Fibroblast of the aortic adventitia (primary cell): ENCODE data around the gene NME9. TPM values are rescaled to one million over a fixed set of nuclear protein-coding genes. Genes with fewer than 3 reads are reported as not detected.

Experiments
- DNase-seq: peaks from one replicate; pipeline ENCODE4 v3.0.0-alpha.2; 2010; ENCODE audit warnings: low read depth
- H3K4me3 ChIP-seq: 2 replicates; pipeline ENCODE4 v1.5.1; 2011; ENCODE audit warnings: low read depth, mild to moderate bottlenecking, control low read depth, low read length, moderate library complexity
- total RNA-seq: library from RNA; depleted of rRNA; stranded (reverse); fragments of >200 nt; gene quantifications from 2 replicates; pipeline ENCODE4 v1.2.3, GENCODE V29; 2012; ENCODE audit warnings: low replicate concordance
- TF ChIP-seq, protein P1 (sequence below): IDR thresholded peaks from 2 replicates; pipeline ENCODE4 v1.5.1; 2011; ENCODE audit warnings: mild to moderate bottlenecking, low read length, control low read depth, inconsistent platforms; ENCODE audit not compliant: insufficient read depth

NME9 gene
- total RNA-seq, 1 donor = 0.18 TPM

DNA sequence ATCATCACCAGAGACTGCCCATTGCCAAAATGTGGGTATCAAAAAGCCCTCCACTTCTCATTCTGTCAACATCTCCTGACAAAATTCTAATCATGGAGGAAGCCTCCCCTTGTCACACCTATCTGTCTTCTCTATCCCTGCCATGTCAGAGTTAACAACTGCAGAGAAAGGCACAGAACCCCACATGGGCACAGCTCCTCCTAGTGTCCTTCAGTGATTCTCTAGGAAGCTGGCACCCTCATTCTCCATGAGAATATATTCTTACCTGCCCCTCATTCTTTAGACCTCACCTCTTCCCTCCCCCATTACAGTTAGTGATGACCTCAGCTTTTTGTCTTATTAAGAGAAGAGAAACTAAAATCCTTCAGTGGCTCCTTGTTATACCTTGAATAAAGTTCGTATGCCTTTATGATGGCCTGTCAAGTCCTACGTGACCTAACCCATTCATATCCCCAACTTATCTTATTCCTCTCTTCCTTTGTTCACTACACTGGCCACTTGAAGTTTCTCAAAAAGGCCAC is 44.6 kb downstream of the NME9 start:
- DNase-seq = no peak
- no peak overlapping the region for H3K4me3 ChIP-seq
- TF ChIP-seq, protein P1, sequence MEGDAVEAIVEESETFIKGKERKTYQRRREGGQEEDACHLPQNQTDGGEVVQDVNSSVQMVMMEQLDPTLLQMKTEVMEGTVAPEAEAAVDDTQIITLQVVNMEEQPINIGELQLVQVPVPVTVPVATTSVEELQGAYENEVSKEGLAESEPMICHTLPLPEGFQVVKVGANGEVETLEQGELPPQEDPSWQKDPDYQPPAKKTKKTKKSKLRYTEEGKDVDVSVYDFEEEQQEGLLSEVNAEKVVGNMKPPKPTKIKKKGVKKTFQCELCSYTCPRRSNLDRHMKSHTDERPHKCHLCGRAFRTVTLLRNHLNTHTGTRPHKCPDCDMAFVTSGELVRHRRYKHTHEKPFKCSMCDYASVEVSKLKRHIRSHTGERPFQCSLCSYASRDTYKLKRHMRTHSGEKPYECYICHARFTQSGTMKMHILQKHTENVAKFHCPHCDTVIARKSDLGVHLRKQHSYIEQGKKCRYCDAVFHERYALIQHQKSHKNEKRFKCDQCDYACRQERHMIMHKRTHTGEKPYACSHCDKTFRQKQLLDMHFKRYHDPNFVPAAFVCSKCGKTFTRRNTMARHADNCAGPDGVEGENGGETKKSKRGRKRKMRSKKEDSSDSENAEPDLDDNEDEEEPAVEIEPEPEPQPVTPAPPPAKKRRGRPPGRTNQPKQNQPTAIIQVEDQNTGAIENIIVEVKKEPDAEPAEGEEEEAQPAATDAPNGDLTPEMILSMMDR = no peak

DNA sequence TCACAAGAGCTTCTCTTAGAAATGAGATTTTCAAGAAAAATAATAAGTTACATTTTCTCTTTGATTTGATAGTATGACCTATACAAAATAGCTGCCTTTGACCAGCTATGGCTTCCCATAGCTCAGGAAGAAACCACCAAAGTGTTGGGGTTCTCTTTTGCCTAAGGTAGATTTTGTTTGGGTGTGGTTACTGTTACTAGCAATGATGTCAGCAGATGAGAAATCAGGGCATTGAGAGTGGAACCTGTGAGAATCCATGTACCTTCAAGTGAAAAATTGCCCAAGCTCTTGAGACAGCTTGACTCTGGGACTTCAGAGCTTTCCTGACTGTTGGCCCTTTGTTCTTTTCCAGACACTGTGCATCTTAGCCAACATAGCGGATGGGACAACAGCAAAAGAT is 45.6 kb downstream of the NME9 start:
- DNase-seq = no peak
- no peak overlapping the region for H3K4me3 ChIP-seq
- TF ChIP-seq, protein P1 = no peak

DNA sequence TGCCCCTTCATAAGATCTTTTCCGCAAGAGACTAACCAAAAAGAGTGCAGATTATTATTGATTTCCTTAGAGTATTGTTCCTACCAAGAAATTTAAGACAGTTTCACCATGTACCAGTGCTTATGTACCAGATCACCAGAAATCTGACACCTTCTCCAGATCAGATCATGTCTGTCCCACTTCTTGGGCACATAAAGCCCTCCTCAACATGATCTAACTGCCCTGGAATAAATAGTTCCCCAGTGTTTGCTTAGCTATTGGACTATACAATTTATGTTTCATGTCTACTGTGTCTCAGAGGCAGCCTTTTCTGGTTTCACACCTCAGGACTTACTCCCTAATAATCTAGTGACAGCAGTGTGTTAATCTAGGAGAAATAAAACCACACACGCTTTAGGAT is 46.8 kb downstream of the NME9 start:
- no peak overlapping the region for H3K4me3 ChIP-seq
- TF ChIP-seq, protein P1 = no peak
- DNase-seq = no peak

DNA sequence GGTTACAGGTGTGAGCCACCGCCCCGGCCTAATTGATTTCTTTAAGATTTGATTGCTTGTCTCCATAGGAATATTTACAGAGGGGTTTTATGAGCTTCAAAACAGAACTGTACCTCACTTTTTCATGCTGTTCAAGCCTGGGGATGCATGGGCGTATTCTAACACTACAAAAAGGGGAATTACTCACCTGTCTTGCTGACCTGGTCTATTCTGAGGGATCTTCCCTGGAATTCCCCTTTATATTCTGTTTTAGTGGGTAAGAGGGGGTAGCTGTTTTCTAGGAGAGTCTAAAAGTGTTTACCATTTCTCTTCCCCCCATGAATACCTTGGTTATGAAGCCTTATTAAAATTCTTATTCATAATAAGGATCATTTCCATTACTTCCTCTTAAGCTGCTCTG is 48.1 kb downstream of the NME9 start:
- no peak for DNase-seq
- TF ChIP-seq, protein P1 = no peak
- H3K4me3 ChIP-seq = no peak overlapping the region

DNA sequence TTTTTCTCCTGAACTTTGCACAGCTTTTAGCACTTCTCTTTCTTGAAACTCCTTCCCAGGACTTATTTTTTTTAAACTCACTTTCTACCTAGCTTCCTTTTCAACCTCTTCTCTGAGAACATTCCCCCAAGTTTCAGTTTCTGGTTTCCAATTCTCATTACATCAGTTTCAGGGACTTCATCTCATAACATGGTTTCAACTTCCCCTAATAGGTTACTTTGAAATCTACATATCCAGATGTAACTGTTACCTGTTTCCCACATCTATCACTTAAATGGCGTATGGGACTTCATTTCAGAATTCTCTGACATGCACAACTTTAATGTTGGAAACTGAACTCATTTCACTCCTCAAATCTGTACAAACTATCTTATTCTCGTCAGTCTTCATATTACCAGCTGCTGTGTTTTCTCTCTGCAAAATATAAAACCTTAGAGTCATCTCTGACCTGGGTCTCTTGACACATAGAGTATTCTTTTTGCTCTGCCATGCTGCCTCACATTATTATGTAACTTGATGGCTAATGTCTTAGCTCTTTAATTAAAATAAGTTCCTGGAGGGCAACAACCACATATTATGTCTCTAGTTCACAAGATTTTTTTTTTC is 58.4 kb downstream of the NME9 start:
- TF ChIP-seq, protein P1 = no peak
- DNase-seq = no peak
- H3K4me3 ChIP-seq = no peak overlapping the region

DNA sequence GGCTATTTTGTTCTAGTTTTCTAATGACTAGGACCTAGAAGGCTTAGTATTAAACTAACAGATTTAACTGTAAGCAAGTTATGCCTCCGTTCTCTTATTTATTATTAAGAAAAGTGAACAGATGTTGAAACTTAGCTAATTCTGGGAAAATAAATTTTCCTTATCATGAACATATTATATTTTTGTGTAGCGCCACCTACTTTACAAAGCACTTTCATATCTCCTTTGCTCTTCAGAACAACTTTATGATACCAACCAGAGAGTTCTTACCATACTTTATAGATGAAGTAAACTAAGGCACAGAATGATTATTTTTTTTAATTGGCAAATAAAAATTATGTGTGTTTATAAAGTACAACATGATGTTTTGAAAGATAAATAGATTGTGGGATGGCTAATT is 59.4 kb downstream of the NME9 start:
- DNase-seq = no peak
- H3K4me3 ChIP-seq = no peak overlapping the region
- TF ChIP-seq, protein P1 = no peak

DNA sequence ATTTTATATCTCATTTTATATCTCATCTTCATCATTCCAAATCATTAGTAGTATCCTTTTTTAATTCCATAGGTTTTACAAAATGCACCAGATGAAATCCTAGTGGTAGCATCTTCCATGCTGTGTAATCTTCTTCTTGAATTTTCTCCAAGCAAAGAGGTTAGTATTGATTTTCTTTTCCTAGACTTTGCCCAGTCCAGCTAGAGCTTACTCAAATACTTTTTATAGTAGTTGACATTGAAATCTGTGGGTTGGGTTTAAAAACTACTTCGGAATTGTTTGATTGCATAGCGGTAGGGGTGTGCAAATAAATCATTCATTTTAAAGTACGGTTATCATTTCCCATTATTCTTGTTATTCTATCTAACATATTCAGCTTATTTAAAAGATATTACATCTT is 62.6 kb downstream of the NME9 start:
- no peak overlapping the region for H3K4me3 ChIP-seq
- DNase-seq = no peak
- TF ChIP-seq, protein P1 = no peak
